ENCODE data around the gene SPATA3. TPM values are rescaled to one million over a fixed set of nuclear protein-coding genes. Genes with fewer than 3 reads are reported as not detected.
A peak's percentile ranks its signal among the peaks of the same experiment; 100 is the strongest.

SPATA3 gene
- total and polyA plus RNA-seq, 2 of the 13 experiments (the other 11 are each of a cell fraction or from before 2014, with no cell fraction given), result not detected

DNA sequence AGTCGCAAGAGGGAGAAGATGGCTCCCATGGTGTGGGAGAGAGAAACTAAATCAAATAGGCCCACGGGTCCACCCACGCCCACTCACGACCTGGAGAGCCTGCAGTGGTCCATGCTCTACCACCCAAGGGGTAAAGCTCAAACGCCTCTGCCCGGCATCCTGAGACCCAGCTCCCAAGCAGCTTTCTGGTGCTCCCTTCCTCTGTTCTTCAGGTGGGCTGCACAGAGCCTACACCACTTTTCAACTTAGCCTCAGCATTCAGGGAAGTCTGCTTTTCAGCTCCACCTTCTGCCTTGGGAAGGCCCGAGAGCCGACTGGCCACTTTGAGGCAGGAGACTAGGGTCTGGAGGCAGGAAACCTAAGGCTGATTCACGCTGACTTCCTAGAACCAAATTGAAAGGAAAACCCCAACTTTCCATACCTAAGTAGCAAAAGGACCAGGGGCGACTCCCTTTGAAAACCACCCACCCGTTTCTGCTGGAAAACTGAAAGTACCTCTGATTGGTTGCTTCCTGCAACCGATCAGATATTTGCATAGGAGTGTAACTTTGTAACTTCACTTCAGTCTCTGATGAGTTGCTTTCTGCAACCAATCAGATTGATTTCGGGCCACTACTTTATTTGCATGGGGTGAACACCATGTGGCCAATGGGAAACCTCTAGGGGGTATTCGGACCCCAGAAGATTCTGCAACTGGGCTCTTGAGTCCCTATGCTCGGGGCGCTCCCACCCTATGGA lies 26.8 kb upstream of the SPATA3 start (continued):
- TF ChIP-seq PRDM4 (CRISPR knock-in tag; IDR thresholded peaks at IDR 0.05; ENCODE audit: borderline replicate concordance) (no peak), ZNF296 (CRISPR knock-in tag; conservative IDR thresholded peaks at IDR 0.05) (no peak), REXO4 (CRISPR knock-in tag; IDR thresholded peaks at IDR 0.05; ENCODE audit: borderline replicate concordance) (no peak), RFXAP (CRISPR knock-in tag; IDR thresholded peaks at IDR 0.05; ENCODE audit: borderline replicate concordance) (no peak), MYPOP (CRISPR knock-in tag; IDR thresholded peaks at IDR 0.05) (no peak), KDM2A (CRISPR knock-in tag; IDR thresholded peaks at IDR 0.05; ENCODE audit: borderline replicate concordance, low read depth) (no peak), ZNF720 (CRISPR knock-in tag; IDR thresholded peaks at IDR 0.05) (no peak), CAMTA2 (CRISPR knock-in tag; IDR thresholded peaks at IDR 0.05; ENCODE audit: borderline replicate concordance) (no peak), KLF13 (CRISPR knock-in tag; IDR thresholded peaks at IDR 0.05) (no peak), ZSCAN25 (CRISPR knock-in tag; IDR thresholded peaks at IDR 0.05) (peak; percentile 40; the same call in 1 of the 2 replicates), HOMEZ (CRISPR knock-in tag; IDR thresholded peaks at IDR 0.05; ENCODE audit: low read depth) (0 out of 2 replicates have a peak, but pooled peaks have one; percentile 44), ZNF670 (CRISPR knock-in tag; IDR thresholded peaks at IDR 0.05; ENCODE audit: borderline replicate concordance) (no peak), POLR2G (IDR thresholded peaks at IDR 0.05; ENCODE audit: low read depth, low read length) (0 out of 2 replicates have a peak, but pooled peaks have one; percentile 27), LCORL (IDR thresholded peaks at IDR 0.05) (no peak), LCORL (CRISPR knock-in tag; IDR thresholded peaks at IDR 0.05) (peak; percentile 45; the same call in 1 of the 2 replicates), SIN3B (IDR thresholded peaks at IDR 0.05; ENCODE audit: low read length) (no peak), POLR2A (IDR thresholded peaks at IDR 0.05; ENCODE audit: insufficient read depth in 1 of 2, low read depth in 2 of 2, low read length in 2 of 2) (no peak), ZNF207 (IDR thresholded peaks at IDR 0.05; ENCODE audit: borderline replicate concordance) (no peak), BORCS8-MEF2B (CRISPR knock-in tag; IDR thresholded peaks at IDR 0.05) (no peak), ZFY (CRISPR knock-in tag; IDR thresholded peaks at IDR 0.05) (peak; percentile 41)
- TF ChIP-seq, protein P1, sequence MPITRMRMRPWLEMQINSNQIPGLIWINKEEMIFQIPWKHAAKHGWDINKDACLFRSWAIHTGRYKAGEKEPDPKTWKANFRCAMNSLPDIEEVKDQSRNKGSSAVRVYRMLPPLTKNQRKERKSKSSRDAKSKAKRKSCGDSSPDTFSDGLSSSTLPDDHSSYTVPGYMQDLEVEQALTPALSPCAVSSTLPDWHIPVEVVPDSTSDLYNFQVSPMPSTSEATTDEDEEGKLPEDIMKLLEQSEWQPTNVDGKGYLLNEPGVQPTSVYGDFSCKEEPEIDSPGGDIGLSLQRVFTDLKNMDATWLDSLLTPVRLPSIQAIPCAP (CRISPR knock-in tag; IDR thresholded peaks at IDR 0.05; ENCODE audit: low read depth), result no peak
- TF ChIP-seq, protein P2, sequence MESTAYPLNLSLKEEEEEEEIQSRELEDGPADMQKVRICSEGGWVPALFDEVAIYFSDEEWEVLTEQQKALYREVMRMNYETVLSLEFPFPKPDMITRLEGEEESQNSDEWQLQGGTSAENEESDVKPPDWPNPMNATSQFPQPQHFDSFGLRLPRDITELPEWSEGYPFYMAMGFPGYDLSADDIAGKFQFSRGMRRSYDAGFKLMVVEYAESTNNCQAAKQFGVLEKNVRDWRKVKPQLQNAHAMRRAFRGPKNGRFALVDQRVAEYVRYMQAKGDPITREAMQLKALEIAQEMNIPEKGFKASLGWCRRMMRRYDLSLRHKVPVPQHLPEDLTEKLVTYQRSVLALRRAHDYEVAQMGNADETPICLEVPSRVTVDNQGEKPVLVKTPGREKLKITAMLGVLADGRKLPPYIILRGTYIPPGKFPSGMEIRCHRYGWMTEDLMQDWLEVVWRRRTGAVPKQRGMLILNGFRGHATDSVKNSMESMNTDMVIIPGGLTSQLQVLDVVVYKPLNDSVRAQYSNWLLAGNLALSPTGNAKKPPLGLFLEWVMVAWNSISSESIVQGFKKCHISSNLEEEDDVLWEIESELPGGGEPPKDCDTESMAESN (CRISPR knock-in tag; conservative IDR thresholded peaks at IDR 0.05), result no peak; the same call in 1 of the 2 replicates
